ENCODE data around the gene TARBP2.

DNA sequence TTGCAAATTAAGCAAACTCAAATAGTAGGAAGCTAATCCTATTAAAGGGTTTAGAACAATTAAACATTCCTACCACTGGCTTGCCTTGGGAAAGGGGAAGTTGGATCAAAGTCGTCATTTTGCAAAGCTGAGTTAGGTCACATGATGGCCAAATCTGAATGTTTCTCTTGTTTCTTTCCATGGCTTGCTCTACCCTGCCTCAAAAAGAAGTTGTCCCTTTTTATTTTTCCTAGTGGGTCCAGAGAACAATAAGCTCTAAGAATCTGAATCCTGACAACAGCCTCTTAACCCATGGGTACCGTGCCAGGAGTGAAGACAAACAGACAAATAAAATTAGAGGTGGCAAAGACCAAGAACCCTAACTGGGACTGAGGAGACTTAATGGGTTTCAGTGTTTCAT lies 32.4 kb downstream of the TARBP2 start:
- no peak for TF ChIP-seq ZNF416 (tag by site-specific recombination; IDR thresholded peaks at IDR 0.05)
- no peak for TF ChIP-seq IKZF3 (tag by site-specific recombination; IDR thresholded peaks at IDR 0.05)
- TF ChIP-seq, protein P1, sequence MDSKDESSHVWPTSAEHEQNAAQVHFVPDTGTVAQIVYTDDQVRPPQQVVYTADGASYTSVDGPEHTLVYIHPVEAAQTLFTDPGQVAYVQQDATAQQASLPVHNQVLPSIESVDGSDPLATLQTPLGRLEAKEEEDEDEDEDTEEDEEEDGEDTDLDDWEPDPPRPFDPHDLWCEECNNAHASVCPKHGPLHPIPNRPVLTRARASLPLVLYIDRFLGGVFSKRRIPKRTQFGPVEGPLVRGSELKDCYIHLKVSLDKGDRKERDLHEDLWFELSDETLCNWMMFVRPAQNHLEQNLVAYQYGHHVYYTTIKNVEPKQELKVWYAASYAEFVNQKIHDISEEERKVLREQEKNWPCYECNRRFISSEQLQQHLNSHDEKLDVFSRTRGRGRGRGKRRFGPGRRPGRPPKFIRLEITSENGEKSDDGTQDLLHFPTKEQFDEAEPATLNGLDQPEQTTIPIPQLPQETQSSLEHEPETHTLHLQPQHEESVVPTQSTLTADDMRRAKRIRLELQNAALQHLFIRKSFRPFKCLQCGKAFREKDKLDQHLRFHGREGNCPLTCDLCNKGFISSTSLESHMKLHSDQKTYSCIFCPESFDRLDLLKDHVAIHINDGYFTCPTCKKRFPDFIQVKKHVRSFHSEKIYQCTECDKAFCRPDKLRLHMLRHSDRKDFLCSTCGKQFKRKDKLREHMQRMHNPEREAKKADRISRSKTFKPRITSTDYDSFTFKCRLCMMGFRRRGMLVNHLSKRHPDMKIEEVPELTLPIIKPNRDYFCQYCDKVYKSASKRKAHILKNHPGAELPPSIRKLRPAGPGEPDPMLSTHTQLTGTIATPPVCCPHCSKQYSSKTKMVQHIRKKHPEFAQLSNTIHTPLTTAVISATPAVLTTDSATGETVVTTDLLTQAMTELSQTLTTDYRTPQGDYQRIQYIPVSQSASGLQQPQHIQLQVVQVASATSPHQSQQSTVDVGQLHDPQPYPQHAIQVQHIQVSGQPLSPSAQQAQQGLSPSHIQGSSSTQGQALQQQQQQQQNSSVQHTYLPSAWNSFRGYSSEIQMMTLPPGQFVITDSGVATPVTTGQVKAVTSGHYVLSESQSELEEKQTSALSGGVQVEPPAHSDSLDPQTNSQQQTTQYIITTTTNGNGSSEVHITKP (tag by site-specific recombination; IDR thresholded peaks at IDR 0.05) = no peak

All from HEK293 (cell line).